GM23248 (cell line): ENCODE measurements around the gene EIF4E2. TPM values are rescaled to one million over a fixed set of nuclear protein-coding genes. Genes with fewer than 3 reads are reported as not detected.

Experiments used
- DNase-seq: peaks from one replicate; pipeline ENCODE4 v3.0.0-alpha.2; 2015
- H2AFZ ChIP-seq: fragments of 200-600 bp; sonication (generic); 2 replicates; pipeline ENCODE4 v1.6.1; 2016; ENCODE audit warnings: antibody characterized with exemption
- H3F3A ChIP-seq: fragments of 200-600 bp; sonication (generic); 2 replicates; pipeline ENCODE4 v1.6.1; 2016; ENCODE audit warnings: mild to moderate bottlenecking, antibody characterized with exemption, mixed run types; ENCODE audit not compliant: insufficient read depth
- H3K27ac ChIP-seq: fragments of 200-600 bp; sonication (generic); 2 replicates; pipeline ENCODE4 v1.5.1; 2016; ENCODE audit warnings: mild to moderate bottlenecking
- H3K27me3 ChIP-seq: fragments of 200-600 bp; sonication (generic); replicated peaks from 2 replicates; pipeline ENCODE4 v1.6.1; 2016; ENCODE audit warnings: mild to moderate bottlenecking; ENCODE audit not compliant: insufficient read depth
- H3K36me3 ChIP-seq: fragments of 200-600 bp; sonication (generic); 2 replicates; pipeline ENCODE4 v1.6.1; 2016; ENCODE audit warnings: low read depth, mild to moderate bottlenecking
- H3K4me1 ChIP-seq: fragments of 200-600 bp; sonication (generic); 2 replicates; pipeline ENCODE4 v1.6.1; 2016; ENCODE audit warnings: mild to moderate bottlenecking; ENCODE audit not compliant: insufficient read depth
- H3K4me2 ChIP-seq: fragments of 200-600 bp; sonication (generic); one replicate; pipeline ENCODE4 v1.6.1; 2016; ENCODE audit warnings: mild to moderate bottlenecking; ENCODE audit not compliant: unreplicated experiment
- H3K4me3 ChIP-seq: fragments of 200-600 bp; sonication (generic); 2 replicates; pipeline ENCODE4 v1.5.1; 2016; ENCODE audit warnings: mild to moderate bottlenecking
- H3K79me2 ChIP-seq: fragments of 200-600 bp; sonication (generic); 2 replicates; pipeline ENCODE4 v1.6.1; 2016; ENCODE audit warnings: mild to moderate bottlenecking; ENCODE audit not compliant: insufficient read depth
- H3K9ac ChIP-seq: fragments of 200-600 bp; sonication (generic); 2 replicates; pipeline ENCODE4 v1.6.1; 2016; ENCODE audit warnings: mild to moderate bottlenecking
- H3K9me2 ChIP-seq: fragments of 200-600 bp; sonication (generic); 2 replicates; pipeline ENCODE4 v1.6.1; 2016; ENCODE audit warnings: mixed run types, mild to moderate bottlenecking, moderate library complexity; ENCODE audit not compliant: insufficient read depth
- H3K9me3 ChIP-seq: fragments of 200-600 bp; sonication (generic); one replicate; pipeline ENCODE4 v1.6.1; 2017; ENCODE audit warnings: low read depth
- H4K20me1 ChIP-seq: fragments of 200-600 bp; sonication (generic); 2 replicates; pipeline ENCODE4 v1.6.0; 2016; ENCODE audit not compliant: insufficient read depth
- EZH2 ChIP-seq: fragments of 200-600 bp; sonication (generic); IDR thresholded peaks from 2 replicates; pipeline ENCODE4 v1.6.1; 2018; ENCODE audit warnings: antibody characterized with exemption, mild to moderate bottlenecking; ENCODE audit not compliant: insufficient read depth, poor library complexity, severe bottlenecking
- EZH2phosphoT487 ChIP-seq: fragments of 200-600 bp; sonication (generic); IDR thresholded peaks from 2 replicates; pipeline ENCODE4 v1.6.1; 2018; ENCODE audit warnings: antibody characterized with exemption, moderate library complexity, mild to moderate bottlenecking, low read depth; ENCODE audit not compliant: insufficient read depth
- WGBS, 2 experiments: methylation state at CpG; one replicate each; pipeline ENCODE4 v1.1.6; 2015 to 2017; ENCODE audit warnings: low lambda C conversion rate in 2 of 2, low coverage in 1 of 2; ENCODE audit errors: missing lambda C conversion rate in 2 of 2; 5-methylcytosine and 5-hydroxymethylcytosine counted together
- in situ Hi-C: fragments of 300-500 bp; cut with MboI; formaldehyde crosslinking; loops from 2 replicates; pipeline ENCODE4 v1.15.0; 2020
- polyA plus RNA-seq: library from polyadenylated mRNA; unstranded; fragments of >200 nt; fragmentation: Nextera tagmentation; extraction: Ambion mirVana; gene quantifications from 2 replicates; pipeline ENCODE4 v1.2.1, GENCODE V29; 2016
- total RNA-seq: library from RNA; depleted of rRNA; stranded (reverse); fragments of >200 nt; shearing (Covaris generic); gene quantifications from 2 replicates; pipeline ENCODE4 v1.2.3, GENCODE V29; 2014

Gene EIF4E2
- total and polyA plus RNA-seq, 2 experiments from 2014 or later = 82.8 to 147 TPM

GRCh38 chr2:232520489-232520888 is 30.0 kb upstream of the EIF4E2 start:
- in situ Hi-C loops = no loop called here
- Histone ChIP-seq H3K79me2 (no peaks in the 10 kb centered on the region), H3K9me3 (no peaks in the 10 kb centered on the region), H4K20me1 (no peaks in the 10 kb centered on the region), H3K27ac (no peak overlapping the region), H3K4me3 (no peak overlapping the region), H3K9ac (no peak overlapping the region), H2AFZ (no peak overlapping the region), H3K27me3 (peaks cover 60% of the 10 kb centered on the region), H3K4me2 (no peak overlapping the region), H3K36me3 (no peaks in the 10 kb centered on the region), H3K4me1 (no peaks in the 10 kb centered on the region), H3F3A (no peaks in the 10 kb centered on the region), H3K9me2 (no peaks in the 10 kb centered on the region)
- TF ChIP-seq EZH2phosphoT487 (no peak), EZH2 (no peak)
- no peak for DNase-seq
- 53 to 65% methylated on average over 15 of the region's 15 CpGs for WGBS, 2 experiments

GRCh38 chr2:232521098-232521497 is 29.4 kb upstream of the EIF4E2 start:
- Histone ChIP-seq H3K27ac (no peak overlapping the region), H3K9ac (no peak overlapping the region), H2AFZ (no peak overlapping the region), H3F3A (no peaks in the 10 kb centered on the region), H3K9me3 (no peaks in the 10 kb centered on the region), H3K4me2 (no peak overlapping the region), H3K9me2 (no peaks in the 10 kb centered on the region), H3K4me3 (no peak overlapping the region), H4K20me1 (no peaks in the 10 kb centered on the region), H3K4me1 (no peaks in the 10 kb centered on the region), H3K36me3 (no peaks in the 10 kb centered on the region), H3K27me3 (peaks cover 58% of the 10 kb centered on the region), H3K79me2 (no peaks in the 10 kb centered on the region)
- in situ Hi-C loops = no loop called here
- no peak for DNase-seq
- WGBS, 2 experiments = 71 to 72% methylated on average over 14 of the region's 14 CpGs
- no peak for TF ChIP-seq EZH2

- H3F3A ChIP-seq = no peaks in the 10 kb centered on the region
- H3K4me3 ChIP-seq = no peak overlapping the region
- H3K27me3 ChIP-seq = peaks cover 58% of the 10 kb centered on the region
- 6 to 11% methylated on average over 28 to 42 of the region's 66 CpGs for WGBS, 2 experiments
- no peaks in the 10 kb centered on the region for H3K36me3 ChIP-seq
- no peak overlapping the region for H3K9ac ChIP-seq
- H3K9me2 ChIP-seq = no peaks in the 10 kb centered on the region
- TF ChIP-seq EZH2 (no peak), EZH2phosphoT487 (no peak)
- DNase-seq = peak; percentile 56
- no peak overlapping the region for H2AFZ ChIP-seq
- H3K4me1 ChIP-seq = no peaks in the 10 kb centered on the region
- no peak overlapping the region for H3K4me2 ChIP-seq
- H3K9me3 ChIP-seq = no peaks in the 10 kb centered on the region
- H4K20me1 ChIP-seq = no peaks in the 10 kb centered on the region
- in situ Hi-C loops = no loop called here
- no peaks in the 10 kb centered on the region for H3K79me2 ChIP-seq
- H3K27ac ChIP-seq = no peak overlapping the region
Measured at GRCh38 chr2:232521959-232522622, 28.4 kb upstream of the EIF4E2 start.

- TF ChIP-seq EZH2 (no peak), EZH2phosphoT487 (no peak)
- Histone ChIP-seq H3K36me3 (no peaks in the 10 kb centered on the region), H3K9me3 (no peaks in the 10 kb centered on the region), H3K4me3 (no peak overlapping the region), H3K27me3 (peaks cover 55% of the 10 kb centered on the region), H3K79me2 (no peaks in the 10 kb centered on the region), H3F3A (no peaks in the 10 kb centered on the region), H3K4me2 (no peak overlapping the region), H4K20me1 (no peaks in the 10 kb centered on the region), H3K9me2 (no peaks in the 10 kb centered on the region), H2AFZ (no peak overlapping the region), H3K4me1 (no peaks in the 10 kb centered on the region), H3K27ac (no peak overlapping the region), H3K9ac (no peak overlapping the region)
- in situ Hi-C loops = no loop called here
- 9 to 10% methylated on average over 42 to 45 of the region's 46 CpGs for WGBS, 2 experiments
- DNase-seq = no peak
Measured at GRCh38 chr2:232522623-232523401, 27.7 kb upstream of the EIF4E2 start.

- no peaks in the 10 kb centered on the region for H3K4me1 ChIP-seq
- H3F3A ChIP-seq = no peaks in the 10 kb centered on the region
- H2AFZ ChIP-seq = no peak overlapping the region
- no peak for DNase-seq
- no peak overlapping the region for H3K4me3 ChIP-seq
- no peaks in the 10 kb centered on the region for H3K36me3 ChIP-seq
- H3K4me2 ChIP-seq = no peak overlapping the region
- H3K9me3 ChIP-seq = no peaks in the 10 kb centered on the region
- TF ChIP-seq EZH2 = no peak
- TF ChIP-seq EZH2phosphoT487 = no peak
- H4K20me1 ChIP-seq = no peaks in the 10 kb centered on the region
- in situ Hi-C loops = no loop called here
- no peak overlapping the region for H3K9ac ChIP-seq
- peaks cover 49% of the 10 kb centered on the region for H3K27me3 ChIP-seq
- H3K9me2 ChIP-seq = no peaks in the 10 kb centered on the region
- no peak overlapping the region for H3K27ac ChIP-seq
- no peaks in the 10 kb centered on the region for H3K79me2 ChIP-seq
- WGBS, 2 experiments = 12 to 18% methylated on average over 10 to 16 of the region's 16 CpGs
Measured at GRCh38 chr2:232523402-232523681, 27.1 kb upstream of the EIF4E2 start.
